GM12875 (cell line): ENCODE measurements around the gene ANKFY1.

ENCODE experiments used
- H3K4me3 ChIP-seq: one replicate; pipeline ENCODE4 v1.5.1; 2011; ENCODE audit warnings: low read depth, low read length, control low read depth
- CTCF ChIP-seq: IDR thresholded peaks from 2 replicates; pipeline ENCODE4 v1.5.1; 2011; ENCODE audit warnings: low read depth, mild to moderate bottlenecking, control low read depth, inconsistent platforms, low read length, moderate library complexity, borderline replicate concordance; ENCODE audit not compliant: insufficient read depth

Gene ANKFY1

GRCh38 chr17:4219241-4219640, 44.5 kb downstream of the ANKFY1 start:
- TF ChIP-seq CTCF, result no peak
- no peak overlapping the region for H3K4me3 ChIP-seq

- no peak overlapping the region for H3K4me3 ChIP-seq
- no peak for TF ChIP-seq CTCF
Measured at GRCh38 chr17:4215882-4216570, 47.8 kb downstream of the ANKFY1 start.

- TF ChIP-seq CTCF, result no peak
- no peak overlapping the region for H3K4me3 ChIP-seq
Measured at GRCh38 chr17:4214157-4214556, 49.6 kb downstream of the ANKFY1 start.

GRCh38 chr17:4209611-4210010, 54.2 kb downstream of the ANKFY1 start:
- no peak for TF ChIP-seq CTCF
- no peak overlapping the region for H3K4me3 ChIP-seq

GRCh38 chr17:4208238-4208637, 55.5 kb downstream of the ANKFY1 start:
- no peak for TF ChIP-seq CTCF
- no peak overlapping the region for H3K4me3 ChIP-seq

GRCh38 chr17:4206962-4207361, 56.8 kb downstream of the ANKFY1 start:
- no peak for TF ChIP-seq CTCF

GRCh38 chr17:4205917-4206316, 57.9 kb downstream of the ANKFY1 start:
- H3K4me3 ChIP-seq, result no peak overlapping the region

More at GRCh38 chr17:4206962-4207361, 56.8 kb downstream of the ANKFY1 start:
- H3K4me3 ChIP-seq, result no peak overlapping the region

More at GRCh38 chr17:4205917-4206316, 57.9 kb downstream of the ANKFY1 start:
- no peak for TF ChIP-seq CTCF
